ENCODE results near the gene SYTL1.

GRCh38 chr1:27400963-27401341, 59.1 kb downstream of the SYTL1 start:
- TF ChIP-seq, protein P1, sequence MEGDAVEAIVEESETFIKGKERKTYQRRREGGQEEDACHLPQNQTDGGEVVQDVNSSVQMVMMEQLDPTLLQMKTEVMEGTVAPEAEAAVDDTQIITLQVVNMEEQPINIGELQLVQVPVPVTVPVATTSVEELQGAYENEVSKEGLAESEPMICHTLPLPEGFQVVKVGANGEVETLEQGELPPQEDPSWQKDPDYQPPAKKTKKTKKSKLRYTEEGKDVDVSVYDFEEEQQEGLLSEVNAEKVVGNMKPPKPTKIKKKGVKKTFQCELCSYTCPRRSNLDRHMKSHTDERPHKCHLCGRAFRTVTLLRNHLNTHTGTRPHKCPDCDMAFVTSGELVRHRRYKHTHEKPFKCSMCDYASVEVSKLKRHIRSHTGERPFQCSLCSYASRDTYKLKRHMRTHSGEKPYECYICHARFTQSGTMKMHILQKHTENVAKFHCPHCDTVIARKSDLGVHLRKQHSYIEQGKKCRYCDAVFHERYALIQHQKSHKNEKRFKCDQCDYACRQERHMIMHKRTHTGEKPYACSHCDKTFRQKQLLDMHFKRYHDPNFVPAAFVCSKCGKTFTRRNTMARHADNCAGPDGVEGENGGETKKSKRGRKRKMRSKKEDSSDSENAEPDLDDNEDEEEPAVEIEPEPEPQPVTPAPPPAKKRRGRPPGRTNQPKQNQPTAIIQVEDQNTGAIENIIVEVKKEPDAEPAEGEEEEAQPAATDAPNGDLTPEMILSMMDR (conservative IDR thresholded peaks at IDR 0.05; ENCODE audit: low read length): no peak
- TF ChIP-seq EZH2phosphoT487 (IDR thresholded peaks at IDR 0.05; ENCODE audit: borderline replicate concordance, low read depth, low read length): no peak

Measured in OCI-LY7 (cell line).